Osteocyte (in vitro differentiated cells): Measurements from ENCODE around the gene ADI1. TPM values are rescaled to one million over a fixed set of nuclear protein-coding genes. Genes with fewer than 3 reads are reported as not detected.

ENCODE experiments used
- DNase-seq: peaks from one replicate; pipeline ENCODE4 v3.0.0; 2021; ENCODE audit warnings: mixed read lengths; ENCODE audit not compliant: unreplicated experiment; ENCODE audit errors: extremely low spot score
- H3K27ac Mint-ChIP-seq: one replicate; pipeline ENCODE4 v1.8.0; 2021; ENCODE audit warnings: mild to moderate bottlenecking, mixed read lengths; ENCODE audit not compliant: unreplicated experiment
- H3K27me3 Mint-ChIP-seq: one replicate; pipeline ENCODE4 v1.8.0; 2021; ENCODE audit warnings: mixed read lengths; ENCODE audit not compliant: unreplicated experiment
- H3K36me3 Mint-ChIP-seq: one replicate; pipeline ENCODE4 v1.8.0; 2021; ENCODE audit warnings: mixed read lengths; ENCODE audit not compliant: unreplicated experiment
- H3K4me1 Mint-ChIP-seq: one replicate; pipeline ENCODE4 v1.8.0; 2021; ENCODE audit warnings: mixed read lengths; ENCODE audit not compliant: unreplicated experiment
- H3K4me3 Mint-ChIP-seq: one replicate; pipeline ENCODE4 v1.8.0; 2021; ENCODE audit warnings: mild to moderate bottlenecking, moderate library complexity, mixed read lengths; ENCODE audit not compliant: unreplicated experiment
- H3K9me3 Mint-ChIP-seq: one replicate; pipeline ENCODE4 v1.8.0; 2021; ENCODE audit warnings: mixed read lengths; ENCODE audit not compliant: unreplicated experiment
- CTCF ChIP-seq: fragments of 200-600 bp; sonication (generic); IDR thresholded peaks from 2 replicates; pipeline ENCODE4 v1.5.0; 2021; ENCODE audit warnings: antibody characterized with exemption, mild to moderate bottlenecking, moderate library complexity
- total RNA-seq: library from RNA; stranded (reverse); gene quantifications from 2 replicates; pipeline ENCODE4 v1.2.1, GENCODE V29; 2021

Gene ADI1
- total RNA-seq, 1 donor from 2014 or later = 54.0 TPM

DNA sequence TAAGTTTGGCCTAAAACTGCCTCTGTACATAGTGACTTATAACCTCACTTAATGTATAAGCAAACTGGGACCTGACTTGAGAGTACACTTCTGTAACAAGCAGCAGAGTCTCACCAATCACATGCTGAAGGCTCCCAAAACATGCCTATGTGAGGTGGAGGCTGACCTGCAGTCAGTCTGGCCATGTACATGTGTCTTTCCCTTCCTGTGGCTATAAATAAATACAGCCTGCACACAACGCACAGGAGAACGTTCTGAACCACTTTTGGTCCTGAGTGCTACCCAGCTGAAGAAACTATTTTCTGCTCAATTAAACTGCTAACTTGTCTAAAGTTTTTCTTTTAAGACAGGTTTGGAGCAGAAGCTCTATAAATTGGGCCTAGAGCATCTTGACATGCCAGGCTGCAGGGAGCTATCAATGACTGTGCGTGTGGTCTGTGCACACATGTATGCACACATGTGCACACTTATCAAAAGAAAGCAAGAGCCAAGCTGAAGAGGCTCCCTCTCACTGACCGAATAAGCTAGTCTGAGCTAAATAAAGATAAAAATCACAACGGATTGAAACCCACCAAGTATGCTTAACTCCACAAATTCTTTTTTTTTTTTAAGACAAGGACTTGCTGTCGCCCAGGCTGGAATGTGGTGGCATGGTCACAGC, 23.8 kb upstream of the ADI1 start:
- peaks cover 40% of the 10 kb centered on the region for H3K36me3 Mint-ChIP-seq
- no peak for TF ChIP-seq CTCF
- H3K27me3 Mint-ChIP-seq = no peaks in the 10 kb centered on the region
- no peaks in the 10 kb centered on the region for H3K9me3 Mint-ChIP-seq
- H3K4me3 Mint-ChIP-seq = no peak overlapping the region
- H3K4me1 Mint-ChIP-seq = no peaks in the 10 kb centered on the region
- H3K27ac Mint-ChIP-seq = no peak overlapping the region
- DNase-seq = no peak

DNA sequence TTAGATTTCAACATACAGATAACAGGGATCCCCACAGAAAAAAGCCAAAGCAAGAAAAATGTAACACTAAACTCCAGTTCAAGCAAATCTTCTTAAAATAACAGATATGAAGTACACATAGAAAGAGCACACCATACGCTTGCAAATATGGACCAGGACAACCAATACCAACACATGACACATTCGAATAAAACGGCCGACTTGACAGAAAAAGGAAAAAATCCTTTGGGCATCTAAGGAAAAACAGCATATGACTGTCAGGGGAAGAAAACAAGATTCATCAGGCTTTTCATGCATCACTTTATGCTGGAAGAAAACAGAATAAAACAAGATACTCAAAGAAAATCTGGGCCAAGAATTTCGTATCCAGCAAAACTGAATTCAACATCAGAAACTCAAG, 22.8 kb upstream of the ADI1 start:
- H3K27me3 Mint-ChIP-seq = no peaks in the 10 kb centered on the region
- no peaks in the 10 kb centered on the region for H3K9me3 Mint-ChIP-seq
- H3K27ac Mint-ChIP-seq = no peak overlapping the region
- H3K36me3 Mint-ChIP-seq = peaks cover 33% of the 10 kb centered on the region
- peaks cover 1% of the 10 kb centered on the region for H3K4me1 Mint-ChIP-seq
- H3K4me3 Mint-ChIP-seq = no peak overlapping the region
- TF ChIP-seq CTCF = no peak
- DNase-seq = no peak

DNA sequence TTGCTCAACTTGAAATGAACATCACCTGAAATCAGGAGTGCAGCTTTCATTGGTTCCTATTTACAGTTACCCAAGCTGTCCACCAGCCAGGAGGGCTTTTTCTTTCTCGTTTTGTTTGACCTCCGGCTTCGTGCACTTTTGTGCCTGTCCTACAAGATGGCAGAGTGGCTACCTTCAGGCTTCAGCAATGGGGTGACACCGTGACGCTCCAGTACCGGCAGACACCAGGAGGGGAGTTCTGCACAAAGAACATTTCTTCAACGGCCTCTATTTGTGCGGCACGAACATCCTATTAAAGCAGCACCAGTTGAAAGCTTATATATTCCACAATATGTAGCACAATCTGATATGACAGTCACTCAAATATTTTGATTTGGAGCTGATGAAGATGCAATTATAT, 20.5 kb upstream of the ADI1 start:
- H3K27me3 Mint-ChIP-seq = no peaks in the 10 kb centered on the region
- no peaks in the 10 kb centered on the region for H3K9me3 Mint-ChIP-seq
- H3K4me1 Mint-ChIP-seq = peaks cover 20% of the 10 kb centered on the region

GRCh38 chr2:3536682-3537632, 17.6 kb upstream of the ADI1 start:
- H3K27ac Mint-ChIP-seq = peak overlapping the region; percentile 99
- no peaks in the 10 kb centered on the region for H3K27me3 Mint-ChIP-seq
- H3K36me3 Mint-ChIP-seq = peaks cover 13% of the 10 kb centered on the region
- DNase-seq = no peak
- no peaks in the 10 kb centered on the region for H3K9me3 Mint-ChIP-seq
- H3K4me1 Mint-ChIP-seq = peaks cover 23% of the 10 kb centered on the region
- peak; percentile 59 for TF ChIP-seq CTCF
- H3K4me3 Mint-ChIP-seq = peak overlapping the region; percentile 78

More for the DNA sequence above, 20.5 kb upstream of the ADI1 start:
- no peak for TF ChIP-seq CTCF
- Mint-ChIP-seq H3K4me3 (no peak overlapping the region), H3K27ac (no peak overlapping the region), H3K36me3 (peaks cover 23% of the 10 kb centered on the region)
- DNase-seq = no peak
